GM18508 (cell line): Measurements from ENCODE around the gene HHAT.
"Not testable (repeated sequence)": the region's sequence is repeated elsewhere in the genome, so short reads cannot be mapped to it uniquely, and the experiment has no call there.

ENCODE experiments used
- ATAC-seq: cut with Tn5 transposase; IDR thresholded peaks from one replicate; pipeline ENCODE4 v1.9.1; 2021; ENCODE audit warnings: moderate number of reproducible peaks; ENCODE audit not compliant: insufficient read depth, unreplicated experiment

HHAT gene

GRCh38 chr1:210352575-210352974, 23.9 kb downstream of the HHAT start:
- ATAC-seq = no peak

- not testable (repeated sequence) for ATAC-seq
Observed at GRCh38 chr1:210354305-210354704, 25.6 kb downstream of the HHAT start.

GRCh38 chr1:210358626-210359025, 29.9 kb downstream of the HHAT start:
- no peak for ATAC-seq

DNA sequence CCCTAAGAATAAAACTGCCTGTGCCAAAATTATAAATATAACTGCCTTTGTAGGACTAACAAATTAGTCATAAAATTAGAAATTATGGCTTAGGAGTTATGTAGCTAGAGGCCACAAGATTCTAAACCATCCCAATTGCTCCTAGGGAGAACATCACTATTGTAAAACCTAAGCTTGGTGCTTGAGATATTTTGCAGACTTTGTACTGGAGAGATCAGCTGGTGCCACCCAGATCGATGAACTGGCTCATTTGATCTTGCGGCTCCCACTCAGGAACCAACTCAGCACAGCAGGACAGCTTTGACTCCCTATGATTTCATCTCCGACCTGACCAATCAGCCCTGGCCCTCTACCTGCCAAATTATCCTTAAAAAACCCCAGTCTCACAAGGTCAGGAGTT, 30.6 kb downstream of the HHAT start:
- ATAC-seq = no peak

DNA sequence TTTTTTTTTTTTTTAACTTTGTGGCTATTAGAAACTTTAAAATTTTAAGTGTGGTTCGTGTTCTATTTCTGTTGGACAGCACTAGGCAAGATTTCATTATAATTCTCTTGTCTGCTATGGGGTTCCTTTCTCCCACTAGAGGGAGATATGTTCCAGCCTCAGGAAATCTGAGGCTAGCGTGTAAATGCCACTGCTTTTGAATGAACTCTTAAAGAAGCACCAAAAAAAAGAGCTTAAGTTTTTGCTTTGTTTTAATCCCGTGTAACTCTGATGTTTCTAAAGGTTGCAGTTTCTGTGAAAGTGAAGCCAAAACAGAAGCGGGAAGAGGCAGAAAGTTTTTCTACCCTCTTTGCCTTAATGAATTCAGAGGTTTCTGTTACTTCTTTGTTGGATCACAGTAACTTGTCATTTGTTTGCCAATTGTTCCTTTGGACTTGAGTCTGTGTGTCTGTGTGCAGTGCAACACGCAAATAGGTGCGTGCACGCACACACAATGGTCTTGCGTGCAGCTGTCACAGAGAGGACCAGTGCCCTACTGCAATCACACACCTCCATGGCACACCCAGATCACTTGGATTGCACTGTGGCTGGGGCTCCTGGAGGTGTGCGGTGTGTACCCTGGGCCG, 32.3 kb downstream of the HHAT start:
- no peak for ATAC-seq

DNA sequence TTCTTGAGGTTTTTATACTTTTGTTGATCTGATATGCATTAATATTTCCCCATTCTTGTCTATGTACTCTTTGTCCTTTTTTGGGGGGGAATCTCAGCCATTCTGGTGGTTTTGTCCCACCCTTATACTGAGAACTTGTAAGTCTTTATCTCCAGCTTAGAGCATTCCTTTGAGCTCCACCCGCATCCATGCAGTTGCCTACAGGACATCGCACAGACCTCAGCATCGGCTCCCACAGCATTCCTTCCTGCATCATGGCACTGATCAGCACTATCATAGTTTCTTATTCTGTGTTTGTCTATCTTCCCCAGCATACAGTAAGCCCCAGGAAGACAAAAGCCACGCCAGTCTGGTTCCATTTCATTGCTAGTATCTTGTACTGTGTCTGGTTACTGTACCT, 33.0 kb downstream of the HHAT start:
- no peak for ATAC-seq

DNA sequence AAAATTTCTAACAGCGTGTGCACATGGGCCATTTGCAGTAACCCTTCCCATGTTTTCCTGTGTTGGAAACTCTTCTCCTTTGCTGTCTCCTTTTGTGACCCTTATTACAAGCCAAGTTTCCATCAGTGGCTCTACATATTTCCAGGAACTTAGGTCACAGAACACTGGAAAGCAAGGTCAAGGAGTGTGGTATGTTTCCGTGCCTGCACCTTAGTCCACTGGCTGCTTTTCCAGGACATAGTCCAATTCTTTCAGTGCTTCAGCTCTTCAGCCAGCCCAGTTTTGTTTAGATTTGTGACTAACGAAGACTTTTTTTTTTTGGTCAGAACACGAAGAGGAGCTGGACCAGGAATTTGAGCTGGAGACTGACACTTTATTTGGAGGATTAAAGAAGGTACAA, 33.8 kb downstream of the HHAT start:
- no peak for ATAC-seq

DNA sequence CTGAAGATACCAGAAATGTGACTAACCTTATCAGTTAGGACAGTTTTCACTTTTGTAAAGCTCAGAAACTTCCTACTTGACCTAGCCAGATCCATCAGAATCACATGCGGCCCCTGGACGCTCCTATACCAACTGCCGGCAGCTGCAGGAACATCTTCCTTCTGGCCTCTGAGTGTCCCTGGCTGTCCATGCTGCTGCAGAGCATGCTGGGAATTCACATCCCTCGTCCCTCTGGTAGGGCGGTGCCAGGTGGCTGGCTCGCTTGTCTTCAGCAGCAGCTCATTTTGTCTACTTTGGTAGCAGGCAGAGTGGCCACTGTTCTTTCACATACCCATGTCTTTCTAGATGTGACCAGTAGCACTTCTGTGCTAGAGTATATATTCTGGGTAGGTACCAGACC, 34.4 kb downstream of the HHAT start:
- no peak for ATAC-seq

DNA sequence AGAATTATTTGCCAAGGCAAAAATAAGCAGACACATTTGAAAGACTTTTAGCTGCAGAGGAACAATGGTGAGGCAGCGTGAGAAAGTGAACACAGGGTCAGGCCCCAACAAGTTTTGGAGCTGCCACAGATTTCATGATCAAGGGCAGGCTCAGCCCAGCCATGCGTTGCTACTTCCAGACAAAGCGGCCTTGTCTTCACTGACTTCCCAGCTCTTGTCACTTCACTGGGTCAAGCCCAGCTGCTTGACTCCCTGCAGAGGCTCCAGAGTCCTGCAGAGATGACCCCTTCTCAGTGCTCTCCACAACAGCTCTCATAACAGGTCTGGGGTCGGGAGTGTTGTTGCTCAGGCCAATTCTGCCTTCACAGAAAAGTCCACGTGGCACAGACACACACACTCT, 35.8 kb downstream of the HHAT start:
- ATAC-seq = no peak

DNA sequence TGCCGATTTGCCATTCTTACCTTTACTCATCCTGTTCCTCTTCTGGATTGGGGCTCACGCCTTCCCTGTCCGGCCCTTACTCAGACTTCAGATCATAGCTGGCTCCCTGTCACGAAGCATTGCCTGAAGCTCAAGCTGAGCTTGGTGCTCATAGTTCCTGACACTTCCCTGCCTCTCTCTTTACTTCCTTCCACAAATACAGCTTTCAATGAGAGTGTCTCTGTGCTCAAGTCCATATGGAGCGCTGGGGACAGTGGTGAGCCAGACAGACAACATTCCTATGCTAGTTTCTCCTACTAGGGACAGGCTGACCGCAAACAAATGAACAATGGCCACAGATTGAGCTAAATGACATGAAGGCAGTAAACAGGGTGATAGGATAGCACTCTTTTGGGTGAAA, 38.1 kb downstream of the HHAT start:
- no peak for ATAC-seq

- ATAC-seq = no peak
Observed at GRCh38 chr1:210367566-210367965, 38.9 kb downstream of the HHAT start.

- no peak for ATAC-seq
Observed at GRCh38 chr1:210369425-210369824, 40.7 kb downstream of the HHAT start.

DNA sequence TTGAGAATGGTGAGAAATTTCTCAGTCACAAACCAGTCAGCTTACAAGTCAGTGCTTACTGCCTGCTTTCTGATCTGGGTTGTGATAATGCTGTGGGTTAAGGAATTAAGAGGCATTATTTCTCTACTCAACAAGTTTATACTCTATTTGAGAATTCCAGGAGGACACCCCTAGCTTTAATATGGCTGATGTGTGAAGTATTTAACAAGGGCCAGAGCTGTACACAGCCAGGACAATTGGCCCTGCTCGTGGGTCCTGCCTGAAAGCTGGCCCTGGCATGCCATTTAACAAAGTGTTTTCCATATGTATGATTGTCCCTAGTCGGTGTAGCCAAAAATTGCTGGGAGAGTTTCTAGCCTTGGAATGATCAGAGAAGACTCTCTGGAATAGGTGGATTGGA, 43.2 kb downstream of the HHAT start:
- no peak for ATAC-seq

DNA sequence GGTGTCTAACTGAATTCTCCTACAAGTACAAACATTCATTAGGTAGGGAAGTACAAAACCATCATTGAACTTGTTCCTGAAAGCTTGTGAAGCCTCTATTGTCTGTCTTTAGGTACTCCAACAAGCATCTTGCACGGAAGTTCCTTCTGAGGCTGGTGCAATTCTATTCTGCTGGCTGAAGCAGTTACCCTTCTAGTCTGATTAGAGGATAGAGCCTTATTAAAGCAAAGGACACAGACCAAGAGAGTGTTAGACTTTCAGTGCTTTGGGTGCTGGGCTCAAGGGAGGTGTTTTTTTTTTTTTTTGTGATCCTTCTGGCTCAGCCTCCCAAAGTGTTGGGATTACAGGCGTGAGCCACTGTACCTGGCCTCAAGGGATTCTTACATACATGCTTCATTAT, 43.8 kb downstream of the HHAT start:
- ATAC-seq = no peak

GRCh38 chr1:210372931-210373627, 44.4 kb downstream of the HHAT start:
- no peak for ATAC-seq

DNA sequence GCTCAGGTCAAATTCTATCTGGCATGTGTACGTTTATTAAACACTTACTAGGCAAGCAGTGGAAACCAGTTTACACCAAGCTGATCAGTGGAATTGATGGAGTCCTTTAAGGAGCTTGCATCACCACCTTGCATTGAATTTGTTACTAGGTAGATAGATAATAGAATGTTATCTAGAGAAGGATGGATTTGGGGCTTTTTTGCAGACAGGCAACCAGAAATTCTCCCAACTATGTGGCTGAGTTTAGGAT, 44.9 kb downstream of the HHAT start:
- ATAC-seq = no peak

DNA sequence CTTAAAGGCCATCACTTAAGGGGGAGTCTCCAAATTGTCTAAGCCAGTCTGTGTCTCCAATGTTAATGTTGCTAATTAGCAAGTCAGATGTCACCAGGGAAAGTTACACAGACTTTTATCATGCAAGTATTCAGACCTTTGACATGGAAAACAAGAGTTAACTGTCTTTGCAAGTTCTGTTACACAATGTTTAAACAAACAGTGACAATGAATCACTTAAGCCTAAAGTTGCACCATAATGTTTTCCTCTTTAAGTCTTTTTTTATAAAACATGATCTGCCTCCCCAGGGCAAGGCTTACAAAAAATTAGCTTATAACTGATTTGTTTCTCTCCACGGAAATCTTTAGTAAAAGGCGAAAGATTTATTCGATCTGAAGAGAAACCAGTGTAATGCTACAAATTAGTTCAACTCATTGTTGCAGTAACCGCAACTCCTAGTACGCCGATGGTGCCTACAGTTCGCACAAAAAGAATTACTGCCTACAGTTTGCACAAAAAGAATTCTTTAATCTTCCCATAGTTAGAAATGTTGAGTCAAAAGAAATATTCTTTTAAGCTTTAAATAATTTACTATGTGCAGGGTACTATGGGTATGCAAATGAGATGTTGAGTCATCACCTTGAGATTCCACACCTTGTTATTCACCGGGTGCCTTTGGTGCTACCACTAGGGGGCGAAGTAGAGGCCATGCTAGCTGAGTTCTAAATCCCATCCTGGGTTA, 45.3 kb downstream of the HHAT start:
- ATAC-seq = peak; percentile 81

GRCh38 chr1:210374600-210374953, 45.9 kb downstream of the HHAT start:
- ATAC-seq = no peak

GRCh38 chr1:210376836-210377372, 48.2 kb downstream of the HHAT start:
- ATAC-seq = no peak

DNA sequence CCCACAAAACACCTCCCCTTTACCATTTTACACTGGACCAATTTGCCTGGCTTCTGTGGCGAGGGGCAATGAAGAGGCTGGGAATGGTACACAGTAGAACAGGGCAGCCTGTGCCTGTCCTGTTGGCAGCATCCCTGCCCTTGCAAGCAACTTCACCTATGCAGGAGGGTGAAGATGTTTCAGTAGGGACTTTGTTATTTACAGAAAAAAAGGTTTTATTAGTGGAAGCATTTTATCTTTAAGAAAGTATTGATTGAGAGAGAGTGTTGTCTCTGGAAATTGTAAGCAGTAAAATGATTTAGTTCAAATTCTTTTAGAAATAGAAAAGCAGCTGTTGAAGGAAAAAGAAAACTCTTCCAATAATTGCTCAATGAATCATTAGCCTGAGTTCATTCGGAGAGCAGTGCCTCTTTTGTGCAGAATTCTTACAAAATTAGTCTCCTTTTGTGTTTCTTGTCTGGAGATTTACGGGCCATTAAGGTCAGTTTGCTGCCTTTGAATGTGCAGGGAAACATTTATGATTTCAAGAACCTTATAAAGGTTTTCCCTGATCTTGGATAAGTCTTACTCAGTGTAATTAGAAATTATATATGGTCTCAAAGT, 49.1 kb downstream of the HHAT start:
- no peak for ATAC-seq

GRCh38 chr1:210378736-210379135, 50.0 kb downstream of the HHAT start:
- ATAC-seq = no peak
